WTC11 (cell line): Measurements from ENCODE around the gene MKNK2. TPM values are rescaled to one million over a fixed set of nuclear protein-coding genes. Genes with fewer than 3 reads are reported as not detected.

Experiments
- ATAC-seq: fragments of 200-7000 bp; cut with Tn5 transposase; 2 replicates; pipeline ENCODE4 v1.10.0; 2021; ENCODE audit warnings: mild to moderate bottlenecking, moderate library complexity
- CTCF ChIA-PET: fragments of 300-600 bp; sonication (Branson Sonifier 250); formaldehyde crosslinking; loops from one replicate; lab custom pipeline; 2021; ENCODE audit warnings: antibody characterized with exemption; lab: Charles Lee
- POLR2A ChIA-PET: fragments of 350-600 bp; sonication (Branson Sonifier 250); formaldehyde crosslinking; loops from one replicate; lab custom pipeline; 2021; ENCODE audit warnings: antibody characterized with exemption; lab: Charles Lee
- DNase-seq: peaks from one replicate; pipeline ENCODE4 v3.0.0; 2021; ENCODE audit warnings: low spot score
- H3K27ac Mint-ChIP-seq: 2 replicates; pipeline ENCODE4 v1.8.0; 2021; ENCODE audit warnings: mixed read lengths
- H3K27me3 Mint-ChIP-seq: 2 replicates; pipeline ENCODE4 v1.8.0; 2021; ENCODE audit warnings: low read depth, mild to moderate bottlenecking, moderate library complexity, mixed read lengths
- H3K36me3 Mint-ChIP-seq: 2 replicates; pipeline ENCODE4 v1.8.0; 2021; ENCODE audit warnings: mixed read lengths
- H3K4me1 Mint-ChIP-seq: 2 replicates; pipeline ENCODE4 v1.8.0; 2022; ENCODE audit warnings: mixed read lengths
- H3K4me3 Mint-ChIP-seq: 2 replicates; pipeline ENCODE4 v1.8.0; 2021; ENCODE audit warnings: mild to moderate bottlenecking, moderate library complexity, mixed read lengths
- H3K9me3 Mint-ChIP-seq: 2 replicates; pipeline ENCODE4 v1.8.0; 2021; ENCODE audit warnings: mixed read lengths
- AFF4 ChIP-seq: sonication (generic); formaldehyde crosslinking; IDR thresholded peaks from 2 replicates; pipeline ENCODE4 v1.8.1; 2023; ENCODE audit warnings: mild to moderate bottlenecking, missing genetic modification reagents, borderline replicate concordance
- AR ChIP-seq: fragments of 250-450 bp; sonication (Bioruptor Pico); IDR thresholded peaks from 2 replicates; pipeline ENCODE4 v1.9.0; 2021; ENCODE audit warnings: mild to moderate bottlenecking
- ATF1 ChIP-seq: sonication (generic); formaldehyde crosslinking; IDR thresholded peaks from 2 replicates; pipeline ENCODE4 v1.8.1; 2023; ENCODE audit warnings: mild to moderate bottlenecking, moderate library complexity, missing genetic modification reagents
- CDX4 ChIP-seq: fragments of 250-450 bp; sonication (Bioruptor Pico); IDR thresholded peaks from 2 replicates; pipeline ENCODE4 v1.9.0; 2021; ENCODE audit warnings: moderate library complexity, mild to moderate bottlenecking, inconsistent platforms, borderline replicate concordance
- ESRRA ChIP-seq: sonication (generic); formaldehyde crosslinking; IDR thresholded peaks from 2 replicates; pipeline ENCODE4 v1.8.1; 2022; ENCODE audit warnings: mild to moderate bottlenecking, missing genetic modification reagents, borderline replicate concordance
- HMGXB4 ChIP-seq: sonication (generic); formaldehyde crosslinking; IDR thresholded peaks from 2 replicates; pipeline ENCODE4 v1.8.1; 2023; ENCODE audit warnings: mild to moderate bottlenecking, moderate library complexity, missing genetic modification reagents
- JAZF1 ChIP-seq: fragments of 250-450 bp; sonication (Bioruptor Pico); IDR thresholded peaks from 2 replicates; pipeline ENCODE4 v1.9.0; 2021; ENCODE audit warnings: moderate library complexity, mild to moderate bottlenecking, inconsistent platforms
- JUN ChIP-seq: sonication (generic); formaldehyde crosslinking; IDR thresholded peaks from 2 replicates; pipeline ENCODE4 v1.8.0; 2023; ENCODE audit warnings: mild to moderate bottlenecking, missing genetic modification reagents
- MAX ChIP-seq: sonication (generic); formaldehyde crosslinking; IDR thresholded peaks from 2 replicates; pipeline ENCODE4 v1.8.0; 2022; ENCODE audit warnings: mild to moderate bottlenecking, missing genetic modification reagents
- NR2C2 ChIP-seq: sonication (generic); formaldehyde crosslinking; IDR thresholded peaks from 2 replicates; pipeline ENCODE4 v1.8.0; 2022; ENCODE audit warnings: mild to moderate bottlenecking, missing genetic modification reagents
- TEAD4 ChIP-seq: sonication (generic); formaldehyde crosslinking; IDR thresholded peaks from 2 replicates; pipeline ENCODE4 v1.8.0; 2022; ENCODE audit warnings: mild to moderate bottlenecking, missing genetic modification reagents
- ZNF416 ChIP-seq: fragments of 250-450 bp; sonication (Bioruptor Pico); IDR thresholded peaks from 2 replicates; pipeline ENCODE4 v1.9.0; 2021; ENCODE audit warnings: mild to moderate bottlenecking, inconsistent platforms
- ZNF512 ChIP-seq: sonication (generic); formaldehyde crosslinking; IDR thresholded peaks from 2 replicates; pipeline ENCODE4 v1.8.1; 2022; ENCODE audit warnings: missing genetic modification reagents, borderline replicate concordance
- total RNA-seq: library from RNA; stranded (reverse); gene quantifications from 3 replicates; pipeline ENCODE4 v1.2.3, GENCODE V29; 2021

Gene MKNK2
- total RNA-seq, 1 experiment from 2014 or later: 165 TPM

- POLR2A ChIA-PET: no interaction called here
- TF ChIP-seq JAZF1 (CRISPR knock-in tag) (no peak), JUN (CRISPR knock-in tag) (no peak), AFF4 (CRISPR knock-in tag) (no peak), CDX4 (CRISPR knock-in tag) (no peak), NR2C2 (CRISPR knock-in tag) (no peak), ATF1 (CRISPR knock-in tag) (no peak), ZNF416 (no peak), AR (CRISPR knock-in tag) (no peak), HMGXB4 (CRISPR knock-in tag) (no peak), ESRRA (no peak), TEAD4 (CRISPR knock-in tag) (no peak), ZNF512 (CRISPR knock-in tag) (no peak), MAX (CRISPR knock-in tag) (no peak)
- ATAC-seq (no peak), DNase-seq (no peak)
- CTCF ChIA-PET: no interaction called here
- Mint-ChIP-seq H3K4me1 (no peaks in the 10 kb centered on the region), H3K4me3 (no peak overlapping the region), H3K27me3 (no peaks in the 10 kb centered on the region), H3K27ac (no peak overlapping the region), H3K9me3 (no peaks in the 10 kb centered on the region), H3K36me3 (peaks cover 2% of the 10 kb centered on the region; the same call in 1 of the 2 replicates)
These were observed 28.2 kb upstream of the MKNK2 start for GRCh38 chr19:2079076-2079864.
